Neural progenitor cell (in vitro differentiated cells): ENCODE results near the gene URB1.

ENCODE experiments used
- CTCF ChIP-seq: fragments of 200-600 bp; sonication (generic); IDR thresholded peaks from 2 replicates; pipeline ENCODE4 v1.5.1; 2017; ENCODE audit warnings: antibody characterized with exemption, mild to moderate bottlenecking
- EZH2 ChIP-seq: fragments of 200-600 bp; sonication (generic); IDR thresholded peaks from 2 replicates; pipeline ENCODE4 v1.6.1; 2017; ENCODE audit warnings: antibody characterized with exemption, mild to moderate bottlenecking, moderate library complexity

DNA sequence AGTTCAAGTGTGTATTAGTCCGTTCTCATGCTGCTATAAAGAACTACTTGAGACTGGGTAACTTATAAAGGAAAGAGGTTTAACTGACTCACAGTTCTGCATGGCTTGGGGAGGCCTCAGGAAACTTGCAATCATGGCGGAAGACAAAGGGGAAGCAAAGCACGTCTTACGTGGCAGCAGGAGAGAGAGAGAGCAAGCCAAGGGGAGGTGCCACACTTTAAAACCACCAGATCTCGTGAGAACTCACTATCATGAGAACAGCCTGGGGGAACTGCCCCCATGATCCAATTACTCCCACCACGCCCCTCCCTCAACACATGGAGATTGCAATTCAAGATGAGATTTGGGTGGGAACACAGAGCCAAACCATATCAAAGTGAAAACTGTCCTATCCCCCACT, 109.8 kb downstream of the URB1 start:
- TF ChIP-seq CTCF (no peak), EZH2 (no peak)
